ENCODE data around the gene CMIP. TPM values are rescaled to one million over a fixed set of nuclear protein-coding genes. Genes with fewer than 3 reads are reported as not detected.

CMIP gene
- total RNA-seq, 2 donors from 2014 or later: 7.7 to 19.2 TPM

GRCh38 chr16:81632392-81633146 is 188.0 kb downstream of the CMIP start:
- H3K27me3 ChIP-seq: no peaks in the 10 kb centered on the region
- no peak for TF ChIP-seq CTCF (IDR thresholded peaks at IDR 0.05)
- H3K4me3 ChIP-seq: no peak overlapping the region
- no peaks in the 10 kb centered on the region for H3K4me1 ChIP-seq
- no peaks in the 10 kb centered on the region for H3K36me3 ChIP-seq
- DNase-seq (ENCODE audit: low spot score): no peak
- no peak overlapping the region for H3K27ac ChIP-seq
- H3K9me3 ChIP-seq: no peaks in the 10 kb centered on the region

GRCh38 chr16:81633147-81633619 is 188.6 kb downstream of the CMIP start:
- H3K4me3 ChIP-seq: no peak overlapping the region
- H3K4me1 ChIP-seq: no peaks in the 10 kb centered on the region

GRCh38 chr16:81633680-81634379 is 189.2 kb downstream of the CMIP start:
- peaks cover 0 to 6% of the 10 kb centered on the region in 2 donors for H3K4me1 ChIP-seq
- H3K27me3 ChIP-seq: no peaks in the 10 kb centered on the region
- no peaks in the 10 kb centered on the region for H3K9me3 ChIP-seq
- no peak for DNase-seq (ENCODE audit: low spot score)
- no peaks in the 10 kb centered on the region for H3K36me3 ChIP-seq
- TF ChIP-seq CTCF (IDR thresholded peaks at IDR 0.05): no peak
- H3K4me3 ChIP-seq: no peak overlapping the region
- H3K27ac ChIP-seq: no peak overlapping the region

More at GRCh38 chr16:81633147-81633619, 188.6 kb downstream of the CMIP start:
- H3K36me3 ChIP-seq: no peaks in the 10 kb centered on the region
- H3K9me3 ChIP-seq: no peaks in the 10 kb centered on the region
- no peak for DNase-seq (ENCODE audit: low spot score)
- no peaks in the 10 kb centered on the region for H3K27me3 ChIP-seq
- no peak overlapping the region for H3K27ac ChIP-seq
- no peak for TF ChIP-seq CTCF (IDR thresholded peaks at IDR 0.05)

GRCh38 chr16:81634380-81635062 is 189.9 kb downstream of the CMIP start:
- H3K36me3 ChIP-seq: no peaks in the 10 kb centered on the region
- no peak for DNase-seq (ENCODE audit: low spot score)
- no peaks in the 10 kb centered on the region for H3K27me3 ChIP-seq
- no peak overlapping the region for H3K27ac ChIP-seq
- peaks cover 0 to 10% of the 10 kb centered on the region in 2 donors for H3K4me1 ChIP-seq
- no peaks in the 10 kb centered on the region for H3K9me3 ChIP-seq
- no peak overlapping the region for H3K4me3 ChIP-seq
- TF ChIP-seq CTCF (IDR thresholded peaks at IDR 0.05): no peak

GRCh38 chr16:81635063-81635937 is 190.7 kb downstream of the CMIP start:
- Histone ChIP-seq H3K27me3 (no peaks in the 10 kb centered on the region), H3K4me1 (peaks cover 0 to 10% of the 10 kb centered on the region in 2 donors), H3K9me3 (no peaks in the 10 kb centered on the region), H3K27ac (no peak overlapping the region), H3K36me3 (no peaks in the 10 kb centered on the region), H3K4me3 (no peak overlapping the region)
- TF ChIP-seq CTCF (IDR thresholded peaks at IDR 0.05): no peak
- DNase-seq (ENCODE audit: low spot score): no peak

Data from right atrium auricular region (tissue), 2 donors.